ENCODE data around the gene GLIPR1.
"Not testable (repeated sequence)": the region's sequence is repeated elsewhere in the genome, so short reads cannot be mapped to it uniquely, and the experiment has no call there.

The GLIPR1 gene

DNA sequence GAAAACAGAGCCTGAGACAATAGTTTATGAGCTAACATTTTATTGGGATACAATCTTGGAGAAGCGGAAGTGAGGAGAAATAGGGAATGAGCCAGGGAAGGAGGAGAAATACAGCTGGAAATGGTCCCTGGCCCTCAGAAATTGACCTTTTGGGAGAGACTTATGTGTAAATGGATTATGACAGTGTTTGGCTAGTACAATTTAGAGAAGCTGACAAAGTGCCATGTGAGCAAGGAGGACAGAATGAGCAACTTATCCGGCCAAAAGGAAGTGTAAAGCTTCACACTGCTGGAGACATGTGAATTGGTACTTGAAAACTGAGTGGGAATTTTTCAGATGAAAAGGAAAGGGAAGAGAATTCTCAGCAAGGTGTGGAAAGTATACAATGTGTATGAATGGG is 2.9 kb downstream of the GLIPR1 start:
- TF ChIP-seq, protein P1, sequence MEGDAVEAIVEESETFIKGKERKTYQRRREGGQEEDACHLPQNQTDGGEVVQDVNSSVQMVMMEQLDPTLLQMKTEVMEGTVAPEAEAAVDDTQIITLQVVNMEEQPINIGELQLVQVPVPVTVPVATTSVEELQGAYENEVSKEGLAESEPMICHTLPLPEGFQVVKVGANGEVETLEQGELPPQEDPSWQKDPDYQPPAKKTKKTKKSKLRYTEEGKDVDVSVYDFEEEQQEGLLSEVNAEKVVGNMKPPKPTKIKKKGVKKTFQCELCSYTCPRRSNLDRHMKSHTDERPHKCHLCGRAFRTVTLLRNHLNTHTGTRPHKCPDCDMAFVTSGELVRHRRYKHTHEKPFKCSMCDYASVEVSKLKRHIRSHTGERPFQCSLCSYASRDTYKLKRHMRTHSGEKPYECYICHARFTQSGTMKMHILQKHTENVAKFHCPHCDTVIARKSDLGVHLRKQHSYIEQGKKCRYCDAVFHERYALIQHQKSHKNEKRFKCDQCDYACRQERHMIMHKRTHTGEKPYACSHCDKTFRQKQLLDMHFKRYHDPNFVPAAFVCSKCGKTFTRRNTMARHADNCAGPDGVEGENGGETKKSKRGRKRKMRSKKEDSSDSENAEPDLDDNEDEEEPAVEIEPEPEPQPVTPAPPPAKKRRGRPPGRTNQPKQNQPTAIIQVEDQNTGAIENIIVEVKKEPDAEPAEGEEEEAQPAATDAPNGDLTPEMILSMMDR (conservative IDR thresholded peaks at IDR 0.05; ENCODE audit: control insufficient read depth, insufficient read depth, low read depth, low read length): no peak
- peak; percentile 45 for DNase-seq (ENCODE audit: low read depth)
- H3K4me3 ChIP-seq (ENCODE audit: control insufficient read depth, low read depth, low read length): peak overlapping the region; percentile 83

DNA sequence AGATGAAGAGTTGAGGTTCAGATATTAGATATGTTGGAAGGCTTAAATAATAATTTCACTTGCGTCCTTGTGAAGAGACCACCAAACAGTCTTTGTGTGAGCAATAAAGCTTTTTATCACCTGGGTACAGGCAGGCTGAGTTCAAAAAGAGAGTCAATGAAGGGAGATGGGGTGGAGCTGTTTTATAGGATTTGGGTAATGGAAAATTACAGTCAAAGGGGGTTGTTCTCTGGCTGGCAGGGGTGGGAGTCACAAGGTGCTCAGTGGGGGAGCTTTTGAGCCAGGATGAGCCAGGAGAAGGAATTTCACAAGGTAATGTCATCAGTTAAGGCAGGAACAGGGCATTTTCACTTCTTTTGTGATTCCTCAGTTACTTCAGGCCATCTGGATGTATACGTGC is 3.9 kb downstream of the GLIPR1 start:
- H3K4me3 ChIP-seq (ENCODE audit: control insufficient read depth, low read depth, low read length); DNase-seq (ENCODE audit: low read depth): not testable (repeated sequence)

DNA sequence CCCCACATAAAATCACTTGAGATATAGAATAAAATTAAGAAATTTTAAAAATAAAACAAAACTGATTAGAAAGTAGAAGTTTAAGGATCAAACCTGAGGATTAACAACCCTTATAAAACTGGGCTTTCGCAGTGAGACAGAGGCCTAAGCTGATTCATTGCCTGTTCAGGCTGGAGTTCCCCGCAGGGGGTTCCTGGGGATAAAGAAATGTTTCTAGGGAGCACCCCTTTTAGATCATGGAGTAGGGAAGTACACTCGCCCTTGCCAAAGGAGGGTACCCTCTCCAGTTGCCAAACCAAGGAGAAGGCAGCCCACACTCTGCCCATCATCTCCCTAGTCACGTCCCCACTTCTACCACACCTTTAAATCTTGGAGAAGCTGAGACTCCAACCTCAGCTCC is 6.8 kb downstream of the GLIPR1 start:
- DNase-seq (ENCODE audit: low read depth): no peak
- TF ChIP-seq, protein P1 (conservative IDR thresholded peaks at IDR 0.05; ENCODE audit: control insufficient read depth, insufficient read depth, low read depth, low read length): no peak
- H3K4me3 ChIP-seq (ENCODE audit: control insufficient read depth, low read depth, low read length): no peak overlapping the region

GRCh38 chr12:75488553-75488952 is 8.0 kb downstream of the GLIPR1 start:
- DNase-seq (ENCODE audit: low read depth): peak; percentile 69
- H3K4me3 ChIP-seq (ENCODE audit: control insufficient read depth, low read depth, low read length): no peak overlapping the region
- TF ChIP-seq, protein P1 (conservative IDR thresholded peaks at IDR 0.05; ENCODE audit: control insufficient read depth, insufficient read depth, low read depth, low read length): peak; percentile 68

DNA sequence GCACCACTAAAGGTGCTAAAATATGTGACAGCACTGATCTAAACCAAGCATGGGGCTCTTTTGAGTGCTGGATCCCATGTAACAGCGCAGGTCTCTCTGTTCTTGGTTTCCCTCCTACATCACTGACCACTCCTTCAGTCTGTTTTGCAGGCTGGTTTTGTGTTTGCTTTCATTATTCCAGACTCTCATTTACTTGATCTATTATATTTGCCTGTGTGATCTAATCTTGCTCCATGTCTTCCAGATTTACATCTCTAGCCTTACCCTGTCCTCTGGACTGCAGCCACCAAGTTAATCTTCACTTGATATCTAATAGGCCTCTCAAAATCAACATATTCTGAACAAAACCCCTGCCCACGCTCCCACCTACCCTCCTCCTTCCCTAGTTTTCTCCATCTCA is 8.6 kb downstream of the GLIPR1 start:
- TF ChIP-seq, protein P1 (conservative IDR thresholded peaks at IDR 0.05; ENCODE audit: control insufficient read depth, insufficient read depth, low read depth, low read length): no peak
- no peak overlapping the region for H3K4me3 ChIP-seq (ENCODE audit: control insufficient read depth, low read depth, low read length)
- DNase-seq (ENCODE audit: low read depth): no peak

DNA sequence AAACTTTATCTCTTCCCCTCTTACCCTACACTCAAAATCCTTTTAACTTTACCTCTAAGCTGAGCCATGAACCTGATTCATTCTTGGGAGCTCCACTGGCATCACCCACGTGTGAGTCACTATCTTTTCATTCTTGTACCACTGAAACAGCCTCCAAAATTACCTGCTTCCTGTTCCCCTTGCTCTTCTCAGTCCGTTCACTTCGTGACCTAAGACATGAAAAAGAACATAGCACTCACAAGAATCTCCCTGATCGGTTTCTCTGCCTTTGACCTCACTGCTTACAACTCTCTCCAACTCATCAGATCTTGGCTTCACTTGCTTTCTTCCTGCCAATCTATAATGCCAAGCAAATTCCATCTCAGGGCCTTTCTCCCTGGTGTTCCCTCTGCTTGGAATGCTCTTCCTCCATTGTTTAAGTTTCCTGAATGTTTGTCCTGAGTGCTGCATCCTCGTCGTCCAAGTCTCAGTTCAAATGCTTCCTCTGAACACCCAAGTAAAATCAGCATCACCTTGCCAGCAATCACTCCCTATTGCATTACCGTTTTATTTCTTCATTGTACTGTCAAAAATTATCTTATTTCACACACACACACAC is 9.2 kb downstream of the GLIPR1 start:
- DNase-seq (ENCODE audit: low read depth): peak; percentile 67
- TF ChIP-seq, protein P1 (conservative IDR thresholded peaks at IDR 0.05; ENCODE audit: control insufficient read depth, insufficient read depth, low read depth, low read length): no peak
- H3K4me3 ChIP-seq (ENCODE audit: control insufficient read depth, low read depth, low read length): no peak overlapping the region

DNA sequence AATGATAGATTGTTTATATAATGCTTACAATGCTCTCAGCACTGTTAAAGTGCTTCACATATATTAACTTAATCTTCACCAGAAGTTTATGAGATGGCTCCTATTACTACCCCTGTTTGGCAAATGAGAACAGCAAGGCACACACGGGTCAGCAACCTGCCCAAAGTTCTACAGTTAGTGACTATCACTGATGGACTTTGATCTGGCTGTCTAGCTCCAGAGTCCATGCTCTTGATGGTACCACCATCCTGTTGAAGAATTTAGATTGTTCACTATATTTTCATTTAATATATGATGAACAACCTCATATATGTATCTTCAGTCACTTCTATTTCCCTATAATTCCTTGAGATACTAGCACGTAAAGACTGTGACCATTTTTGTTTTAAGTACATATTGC is 10.6 kb downstream of the GLIPR1 start:
- TF ChIP-seq, protein P1 (conservative IDR thresholded peaks at IDR 0.05; ENCODE audit: control insufficient read depth, insufficient read depth, low read depth, low read length): no peak
- no peak for DNase-seq (ENCODE audit: low read depth)
- no peak overlapping the region for H3K4me3 ChIP-seq (ENCODE audit: control insufficient read depth, low read depth, low read length)
